SK-N-SH treated with all-trans-retinoic acid at 6 μM for 48 hours (cell line): ENCODE measurements around the gene SLC9A7.

Experiments
- ATAC-seq: fragments of 200-7000 bp; cut with Tn5 transposase; 3 replicates; pipeline ENCODE4 v1.9.1; 2020; ENCODE audit warnings: mild to moderate bottlenecking, moderate library complexity
- ARNTL ChIP-seq: fragments of 450-650 bp; formaldehyde crosslinking; IDR thresholded peaks from 2 replicates; pipeline ENCODE4 v1.5.0; 2020; ENCODE audit warnings: low read depth, mild to moderate bottlenecking, moderate library complexity, borderline replicate concordance
- BACH2 ChIP-seq: fragments of 250-450 bp; sonication (Bioruptor Pico); IDR thresholded peaks from 2 replicates; pipeline ENCODE4 v1.9.0; 2021; ENCODE audit warnings: mild to moderate bottlenecking, borderline replicate concordance
- CREB5 ChIP-seq: fragments of 250-450 bp; sonication (Bioruptor Pico); IDR thresholded peaks from 2 replicates; pipeline ENCODE4 v1.5.1; 2020; ENCODE audit warnings: low read depth, mild to moderate bottlenecking, moderate library complexity
- CSDC2 ChIP-seq: fragments of 250-450 bp; sonication (Bioruptor Pico); IDR thresholded peaks from 2 replicates; pipeline ENCODE4 v1.5.0; 2020; ENCODE audit warnings: mild to moderate bottlenecking, moderate library complexity
- CSRNP3 ChIP-seq: fragments of 250-450 bp; sonication (Bioruptor Pico); IDR thresholded peaks from 2 replicates; pipeline ENCODE4 v1.5.1; 2021; ENCODE audit warnings: mild to moderate bottlenecking, moderate library complexity
- ESRRG ChIP-seq: fragments of 250-450 bp; sonication (Bioruptor Pico); IDR thresholded peaks from 2 replicates; pipeline ENCODE4 v1.6.1; 2021; ENCODE audit warnings: mild to moderate bottlenecking
- GLIS3 ChIP-seq: fragments of 250-450 bp; sonication (Bioruptor Pico); IDR thresholded peaks from 2 replicates; pipeline ENCODE4 v1.5.0; 2020; ENCODE audit warnings: mild to moderate bottlenecking, moderate library complexity
- ISL1 ChIP-seq: fragments of 250-450 bp; sonication (Bioruptor Pico); IDR thresholded peaks from 2 replicates; pipeline ENCODE4 v2.1.2; 2022; ENCODE audit warnings: mild to moderate bottlenecking, moderate library complexity
- OSR1 ChIP-seq: fragments of 250-450 bp; sonication (Bioruptor Pico); IDR thresholded peaks from 2 replicates; pipeline ENCODE4 v1.8.0; 2022; ENCODE audit warnings: moderate library complexity, mild to moderate bottlenecking, inconsistent platforms
- PATZ1 ChIP-seq: fragments of 250-450 bp; sonication (Bioruptor Pico); IDR thresholded peaks from 2 replicates; pipeline ENCODE4 v1.8.0; 2020; ENCODE audit warnings: mild to moderate bottlenecking, moderate library complexity, borderline replicate concordance
- POU6F1 ChIP-seq: fragments of 250-450 bp; sonication (Bioruptor Pico); IDR thresholded peaks from 2 replicates; pipeline ENCODE4 v1.8.0; 2021; ENCODE audit warnings: low read depth, mild to moderate bottlenecking, moderate library complexity, borderline replicate concordance
- PPARA ChIP-seq: fragments of 250-450 bp; sonication (Bioruptor Pico); IDR thresholded peaks from 2 replicates; pipeline ENCODE4 v1.5.0; 2020; ENCODE audit warnings: mild to moderate bottlenecking, borderline replicate concordance
- SNAI2 ChIP-seq: fragments of 250-450 bp; sonication (Bioruptor Pico); IDR thresholded peaks from 2 replicates; pipeline ENCODE4 v1.5.0; 2020; ENCODE audit warnings: mild to moderate bottlenecking, moderate library complexity
- TCF4 ChIP-seq: fragments of 250-450 bp; sonication (Bioruptor Pico); IDR thresholded peaks from 2 replicates; pipeline ENCODE4 v1.8.0; 2021; ENCODE audit warnings: mild to moderate bottlenecking, moderate library complexity, borderline replicate concordance
- TOX ChIP-seq: fragments of 250-450 bp; sonication (Bioruptor Pico); IDR thresholded peaks from 2 replicates; pipeline ENCODE4 v1.8.0; 2021; ENCODE audit warnings: mild to moderate bottlenecking, moderate library complexity, borderline replicate concordance
- TSHZ2 ChIP-seq: fragments of 250-450 bp; sonication (Bioruptor Pico); IDR thresholded peaks from 2 replicates; pipeline ENCODE4 v1.5.0; 2020; ENCODE audit warnings: mild to moderate bottlenecking, moderate library complexity
- ZC3H10 ChIP-seq: fragments of 250-450 bp; sonication (Bioruptor Pico); IDR thresholded peaks from 2 replicates; pipeline ENCODE4 v1.5.1; 2021; ENCODE audit warnings: mild to moderate bottlenecking, moderate library complexity
- ZFP3 ChIP-seq: fragments of 250-450 bp; sonication (Bioruptor Pico); IDR thresholded peaks from 2 replicates; pipeline ENCODE4 v1.5.0; 2020; ENCODE audit warnings: mild to moderate bottlenecking, moderate library complexity
- ZFP30 ChIP-seq: fragments of 450-650 bp; formaldehyde crosslinking; IDR thresholded peaks from 2 replicates; pipeline ENCODE4 v1.5.0; 2022; ENCODE audit warnings: mild to moderate bottlenecking, moderate library complexity
- ZNF565 ChIP-seq: fragments of 450-650 bp; formaldehyde crosslinking; conservative IDR thresholded peaks from 2 replicates; pipeline ENCODE4 v1.5.0; 2020; ENCODE audit warnings: low read depth, mild to moderate bottlenecking, moderate library complexity
- ZNF70 ChIP-seq: fragments of 450-650 bp; formaldehyde crosslinking; IDR thresholded peaks from 2 replicates; pipeline ENCODE4 v1.5.0; 2020; ENCODE audit warnings: mild to moderate bottlenecking, moderate library complexity

Gene SLC9A7

GRCh38 chrX:46710425-46710824, 48.5 kb downstream of the SLC9A7 start:
- ATAC-seq: no peak
- TF ChIP-seq TCF4 (CRISPR knock-in tag) (no peak), ZFP3 (no peak), POU6F1 (CRISPR knock-in tag) (no peak), CSDC2 (CRISPR knock-in tag) (no peak), TOX (CRISPR knock-in tag) (no peak), TSHZ2 (CRISPR knock-in tag) (no peak), CSRNP3 (CRISPR knock-in tag) (no peak), OSR1 (CRISPR knock-in tag) (no peak), ZNF565 (CRISPR knock-in tag) (no peak), PPARA (CRISPR knock-in tag) (no peak), PATZ1 (CRISPR knock-in tag) (no peak), ZFP30 (CRISPR knock-in tag) (no peak), SNAI2 (CRISPR knock-in tag) (no peak), GLIS3 (no peak), ZNF70 (CRISPR knock-in tag) (no peak), ARNTL (CRISPR knock-in tag) (no peak), ZC3H10 (CRISPR knock-in tag) (no peak), CREB5 (CRISPR knock-in tag) (no peak), ISL1 (CRISPR knock-in tag) (no peak), ESRRG (no peak)

GRCh38 chrX:46707274-46707965, 51.5 kb downstream of the SLC9A7 start:
- TF ChIP-seq ZFP3: no peak
- no peak for TF ChIP-seq PATZ1 (CRISPR knock-in tag)
- no peak for TF ChIP-seq TOX (CRISPR knock-in tag)
- TF ChIP-seq TSHZ2 (CRISPR knock-in tag): no peak
- no peak for TF ChIP-seq ZNF565 (CRISPR knock-in tag)
- TF ChIP-seq CREB5 (CRISPR knock-in tag): no peak
- no peak for TF ChIP-seq OSR1 (CRISPR knock-in tag)
- TF ChIP-seq ESRRG: no peak
- TF ChIP-seq ISL1 (CRISPR knock-in tag): no peak
- TF ChIP-seq ZC3H10 (CRISPR knock-in tag): no peak
- TF ChIP-seq ARNTL (CRISPR knock-in tag): no peak
- TF ChIP-seq GLIS3: no peak
- no peak for TF ChIP-seq PPARA (CRISPR knock-in tag)
- TF ChIP-seq BACH2 (CRISPR knock-in tag): no peak
- no peak for ATAC-seq
